HG02759 (cell line): ENCODE measurements around the gene CEP112.
A peak's percentile ranks its signal among the peaks of the same experiment; 100 is the strongest.

Experiments used
- ATAC-seq: cut with Tn5 transposase; IDR thresholded peaks from one replicate; pipeline ENCODE4 v1.9.1; 2021; ENCODE audit warnings: mild to moderate bottlenecking, moderate library complexity; ENCODE audit not compliant: unreplicated experiment

CEP112 gene

DNA sequence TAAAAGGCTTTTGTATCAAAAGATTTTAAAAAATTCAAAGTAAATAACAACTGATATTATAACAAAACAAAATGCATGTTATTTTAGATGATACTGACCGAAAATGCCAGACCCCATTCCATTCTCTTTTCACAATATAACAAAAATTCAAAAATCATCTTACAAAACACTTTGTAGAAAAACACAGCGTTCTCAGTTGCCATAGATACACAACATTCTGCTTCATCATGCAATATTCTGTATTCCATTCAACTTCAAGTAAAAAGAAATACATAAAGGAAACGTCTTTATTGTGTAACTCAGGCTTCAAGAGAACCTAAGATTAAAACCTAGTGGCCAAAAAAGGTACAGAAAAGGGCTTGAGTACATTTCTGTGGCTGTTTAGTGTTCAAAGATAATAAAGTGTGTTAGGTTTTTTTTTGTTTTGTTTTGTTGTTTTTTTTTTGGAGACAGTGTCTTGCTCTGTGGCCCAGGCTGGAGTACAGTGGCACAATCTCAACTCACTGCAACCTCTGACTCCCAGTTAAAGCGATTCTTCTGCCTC is 250.5 kb downstream of the CEP112 start:
- no peak for ATAC-seq

DNA sequence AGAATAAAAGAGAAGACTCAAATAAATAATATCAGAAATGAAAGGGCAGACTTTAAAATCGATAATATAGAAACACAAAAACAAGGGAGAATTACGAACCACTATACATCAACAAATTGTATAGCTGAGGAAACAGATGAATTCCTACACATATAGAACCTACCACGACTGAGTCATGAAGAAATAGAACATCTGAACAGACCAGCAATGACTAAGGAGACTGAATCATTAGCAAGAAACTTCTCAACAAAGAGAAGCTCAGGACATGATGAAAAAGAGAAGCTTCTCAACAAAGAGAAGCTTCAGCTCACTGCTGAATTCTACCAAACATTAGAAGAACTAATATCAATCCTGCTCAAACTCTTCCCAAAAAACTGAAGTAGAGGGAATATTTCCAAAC is 255.9 kb downstream of the CEP112 start:
- ATAC-seq, result no peak

DNA sequence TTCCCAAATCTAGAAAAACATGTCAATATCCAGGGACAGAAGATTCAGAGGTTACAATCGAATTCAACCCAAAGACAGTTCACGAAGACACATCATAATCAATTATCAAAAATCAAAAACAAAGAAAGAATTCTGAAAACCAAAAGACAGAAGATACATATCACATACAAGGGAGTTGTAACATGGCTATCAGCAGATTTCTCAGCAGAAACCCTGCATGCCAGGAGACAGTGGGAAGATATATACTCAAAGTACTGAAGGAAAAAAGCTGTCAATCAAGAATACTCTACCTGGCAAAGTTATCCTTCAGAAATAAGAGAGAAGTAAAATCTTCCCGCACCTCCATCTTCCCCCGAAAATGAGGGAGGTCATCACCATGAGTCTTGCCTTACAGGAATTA is 258.6 kb downstream of the CEP112 start:
- no peak for ATAC-seq

DNA sequence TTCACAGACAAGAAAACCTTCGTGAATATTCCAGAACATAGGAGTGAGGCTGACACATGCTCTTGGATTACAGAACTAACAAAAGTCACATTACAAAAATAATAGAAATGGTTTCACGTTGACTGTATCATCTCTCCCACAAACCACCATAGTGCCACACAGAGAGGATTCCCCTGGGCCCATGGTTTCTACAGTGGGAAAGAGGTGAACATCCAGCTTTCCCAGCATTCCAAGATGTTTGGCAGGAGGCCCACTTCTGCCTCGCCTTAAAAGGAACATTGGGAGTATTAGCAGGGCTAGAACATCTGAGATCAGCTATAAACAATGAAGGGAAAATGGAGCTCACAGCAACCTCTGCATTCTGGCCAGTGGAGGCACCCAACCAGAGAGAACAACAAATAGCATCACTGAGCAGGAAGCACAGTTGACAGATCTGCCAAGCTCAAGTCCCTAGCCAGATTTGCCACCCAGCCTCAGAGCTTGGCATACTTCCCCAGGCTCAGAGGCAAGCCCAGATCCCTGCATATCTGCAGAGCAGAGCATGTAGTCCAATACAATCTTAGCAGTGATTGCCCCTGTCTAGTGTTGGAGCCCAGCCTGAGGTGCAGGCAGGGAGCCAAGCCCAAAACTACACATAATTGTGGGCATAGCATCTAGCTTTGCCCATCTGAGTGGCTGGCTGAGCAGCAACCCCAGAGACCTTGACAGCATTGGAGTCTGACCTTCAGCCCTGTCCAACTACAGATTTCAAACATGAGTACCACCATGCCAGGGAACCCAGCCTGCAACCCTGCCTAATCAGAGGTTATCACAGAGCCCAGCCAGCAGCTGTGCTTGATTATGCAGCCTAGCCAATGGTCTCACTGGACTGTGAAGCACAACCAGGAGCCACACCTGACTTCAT is 260.4 kb downstream of the CEP112 start:
- ATAC-seq, result no peak

DNA sequence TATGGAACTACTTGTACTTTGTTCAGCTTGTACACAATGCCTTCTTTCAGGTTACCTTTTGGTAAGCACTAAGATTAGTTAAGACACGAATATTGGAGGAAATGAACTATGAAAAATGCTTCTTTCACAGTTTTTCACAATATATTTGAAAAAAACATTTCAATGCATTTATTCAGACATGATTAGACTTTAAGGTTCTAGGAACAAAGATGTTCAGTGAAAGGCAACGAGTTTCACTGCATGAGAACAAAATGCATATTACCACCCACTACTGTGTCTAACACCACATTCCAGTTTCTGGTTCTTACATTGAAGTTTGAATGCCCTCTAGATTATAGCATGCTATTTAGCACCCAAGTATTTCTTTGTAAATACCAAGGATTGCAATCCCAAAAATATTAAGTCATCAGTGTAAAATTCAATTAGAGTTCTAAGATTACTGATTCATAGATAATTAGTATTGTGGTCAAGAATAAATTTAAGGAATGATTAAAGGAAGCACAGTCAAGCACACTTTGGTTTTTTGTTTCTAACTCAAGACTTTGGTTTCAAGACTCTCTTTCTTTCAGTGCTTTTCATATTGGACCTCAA is 261.7 kb downstream of the CEP112 start:
- ATAC-seq, result no peak

DNA sequence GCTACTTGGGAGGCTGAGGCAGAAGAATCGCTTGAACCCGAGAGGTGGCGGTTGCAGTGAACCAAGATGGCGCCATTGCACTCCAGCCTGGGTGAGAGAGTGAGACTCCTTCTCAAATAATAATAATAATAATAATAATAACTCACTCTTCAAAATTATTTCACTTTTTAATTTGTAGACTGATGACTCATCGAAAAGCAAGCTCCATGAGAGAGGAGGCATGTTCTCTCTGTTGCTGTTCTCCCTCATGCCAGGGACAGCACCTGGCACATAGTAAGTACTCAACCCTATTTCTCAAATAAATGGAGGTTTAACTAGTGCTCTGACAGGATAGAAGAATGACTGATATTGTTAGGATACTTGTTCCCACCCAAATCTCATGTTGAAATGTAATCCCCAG is 265.3 kb downstream of the CEP112 start:
- no peak for ATAC-seq

DNA sequence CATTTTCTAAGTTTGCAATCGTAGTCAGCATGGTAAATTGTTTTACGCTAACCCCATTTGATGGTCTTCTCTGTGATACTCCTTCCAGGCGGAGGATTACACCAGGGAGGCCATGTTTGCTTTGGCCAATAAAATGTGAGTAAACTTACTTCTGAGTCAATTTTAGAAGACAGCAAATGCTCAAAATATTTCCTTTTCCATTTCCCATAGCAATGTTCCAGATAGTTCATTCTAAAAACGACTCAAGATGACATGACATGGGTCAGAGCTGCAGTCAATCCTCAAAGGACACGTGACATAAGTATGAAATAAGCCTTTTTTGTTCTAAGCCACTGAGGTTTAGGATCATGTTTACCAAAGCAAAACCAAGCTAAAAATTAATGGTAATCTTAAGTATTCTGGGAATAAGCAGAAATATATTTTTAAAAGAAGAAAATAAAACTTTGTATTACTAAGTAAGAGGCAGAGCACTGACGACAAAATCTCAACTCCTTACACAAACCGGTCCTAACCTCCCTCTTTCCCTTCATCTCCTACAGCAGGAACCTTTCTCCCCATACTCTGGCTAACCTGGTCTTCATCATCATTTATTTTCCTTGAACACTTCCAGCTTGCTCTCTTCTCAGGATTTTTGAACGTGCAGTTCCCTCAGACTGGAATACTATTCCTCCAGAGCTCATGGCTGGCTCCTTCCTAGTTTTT is 266.2 kb downstream of the CEP112 start:
- no peak for ATAC-seq

DNA sequence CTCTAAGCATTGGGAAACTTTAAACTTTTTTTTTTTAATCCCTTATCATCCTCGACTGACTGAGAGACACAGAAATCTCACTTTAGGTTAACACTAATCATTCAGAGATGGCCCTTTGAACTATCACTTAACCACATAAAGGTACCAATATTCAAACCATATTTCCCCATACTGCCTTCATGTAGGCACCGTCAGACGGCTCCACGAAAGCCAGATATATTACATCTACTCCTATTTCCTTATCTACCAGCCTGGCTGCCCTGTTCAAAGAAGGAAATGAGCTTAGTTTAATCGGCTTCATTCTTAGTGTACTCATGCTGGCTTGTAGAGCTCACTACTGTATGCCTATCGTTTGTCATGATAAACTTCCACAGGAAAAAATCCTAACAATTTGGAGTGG is 270.9 kb downstream of the CEP112 start:
- no peak for ATAC-seq

DNA sequence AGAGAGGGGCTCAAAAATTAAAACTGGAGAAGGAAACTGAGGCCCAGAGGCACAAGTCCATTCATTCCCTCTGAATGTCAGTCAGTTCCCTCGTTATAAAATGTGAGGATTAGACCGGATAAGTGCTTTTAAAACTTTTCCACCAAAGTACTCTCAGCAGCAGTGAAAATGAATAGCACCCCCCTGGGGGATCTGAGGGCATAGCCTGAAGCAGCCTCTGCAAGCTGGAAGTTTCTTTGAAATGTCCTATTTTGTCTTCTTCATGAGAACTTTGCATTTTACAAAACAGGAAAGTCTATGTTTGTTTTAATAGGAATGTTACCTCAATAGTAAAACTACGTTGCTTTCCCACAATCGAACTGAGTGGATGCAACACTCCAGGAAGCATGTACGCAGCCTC is 273.0 kb downstream of the CEP112 start:
- ATAC-seq, result no peak

DNA sequence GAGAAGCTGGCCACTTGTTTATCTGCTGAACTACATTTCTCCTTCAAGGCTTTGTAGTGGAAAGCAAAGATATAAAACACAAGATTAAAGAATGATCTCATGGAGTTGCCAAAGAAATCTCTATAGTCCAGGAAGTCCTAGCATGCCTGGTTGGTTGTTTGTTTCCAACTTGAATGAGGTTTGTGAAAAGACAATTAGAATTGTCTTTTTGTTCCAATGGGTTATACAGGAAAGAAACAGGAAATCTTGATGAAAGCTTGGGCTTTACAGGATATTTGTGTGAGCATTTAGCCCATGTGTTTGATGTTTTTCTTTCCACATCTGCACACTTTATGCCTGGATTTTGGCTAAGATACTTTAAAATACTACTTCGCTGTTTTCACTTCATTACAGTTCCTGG is 273.4 kb downstream of the CEP112 start:
- ATAC-seq, result no peak

DNA sequence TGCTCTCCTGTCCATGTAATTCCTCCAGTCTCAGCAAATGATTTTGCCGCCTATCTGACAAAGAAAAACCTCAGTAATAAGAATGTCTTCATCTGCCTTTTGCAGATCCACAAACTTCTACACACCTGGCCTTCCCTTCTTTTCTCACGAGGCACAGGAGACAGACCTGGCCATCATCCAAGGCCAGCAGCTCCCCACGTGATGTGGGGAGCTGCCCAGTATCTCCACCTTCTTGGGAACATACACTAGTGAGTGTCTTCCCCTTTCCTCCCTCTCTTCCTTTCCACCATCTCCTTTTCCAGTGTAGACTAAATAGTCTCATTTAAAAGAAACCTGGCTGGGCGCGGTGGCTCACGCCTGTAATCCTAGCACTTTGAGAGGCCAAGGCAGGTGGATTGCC is 274.4 kb downstream of the CEP112 start:
- ATAC-seq, result no peak

DNA sequence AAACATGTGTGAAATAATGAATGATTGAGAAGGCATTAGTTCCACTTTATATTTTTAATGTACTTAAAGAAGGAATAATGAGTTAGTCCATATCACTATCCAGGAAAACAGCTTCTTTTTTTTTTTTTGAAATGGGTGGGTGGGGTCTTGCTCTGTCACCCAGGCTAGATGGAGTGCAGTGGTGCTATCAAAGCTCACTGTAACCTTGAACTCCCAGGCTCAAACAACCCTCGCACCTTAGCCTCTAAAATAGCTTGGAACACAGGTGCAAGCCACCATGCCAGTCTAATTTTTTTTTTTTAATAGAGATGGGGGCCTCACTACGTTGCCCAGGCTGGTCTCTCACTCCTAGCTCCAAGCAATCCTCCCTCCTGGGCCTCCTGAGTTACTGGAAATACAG is 275.5 kb downstream of the CEP112 start:
- ATAC-seq, result no peak

DNA sequence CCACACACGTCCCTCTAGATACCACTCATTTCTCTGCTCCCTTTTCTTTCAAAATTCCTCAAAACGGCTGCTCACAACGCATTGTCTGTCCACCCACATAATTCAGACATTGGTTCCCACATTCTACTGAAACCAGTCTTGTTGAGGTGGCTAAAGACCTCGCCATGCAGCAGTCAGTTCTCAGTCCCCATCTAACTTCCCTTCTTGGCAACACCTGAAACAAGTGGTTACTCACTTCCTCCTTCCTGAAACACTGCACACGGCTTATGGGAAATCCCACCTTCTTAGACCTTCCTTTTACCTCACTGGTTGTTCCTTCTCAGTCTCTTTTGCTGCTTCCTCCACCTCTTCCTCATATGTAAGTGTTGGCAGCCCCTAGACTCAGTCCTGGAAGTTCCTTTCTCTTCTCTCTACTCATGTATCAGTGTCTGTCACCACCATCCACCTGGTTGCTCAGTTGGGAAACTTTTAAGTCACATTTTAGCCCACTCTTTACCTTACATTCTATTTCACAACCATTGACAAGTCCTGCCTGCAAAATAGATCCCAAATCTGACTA is 277.1 kb downstream of the CEP112 start:
- ATAC-seq, result peak; percentile 97

DNA sequence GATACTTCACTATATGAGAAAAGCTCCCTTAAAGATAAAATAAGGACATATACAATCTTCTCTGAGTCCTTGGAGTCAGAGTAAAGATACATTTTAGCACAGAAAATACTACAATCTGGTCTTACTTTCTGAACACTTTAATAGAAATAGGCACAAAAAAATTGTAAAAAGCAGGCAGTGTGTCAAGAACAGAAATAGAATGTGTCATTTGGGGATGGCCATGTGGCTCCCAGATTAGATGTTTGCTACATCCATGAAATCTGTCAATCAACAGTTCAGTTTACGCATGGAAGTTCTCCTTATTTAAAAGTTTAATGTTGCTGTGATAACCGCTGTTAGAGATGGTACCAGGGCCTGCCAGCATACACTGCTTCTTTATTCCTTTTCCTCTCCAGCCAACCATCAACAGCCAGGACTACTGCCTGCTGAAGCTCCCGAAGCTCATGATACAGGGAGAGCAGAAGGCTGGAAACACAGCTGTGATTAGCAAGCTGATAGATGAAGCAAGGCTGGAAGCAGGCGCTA is 278.5 kb downstream of the CEP112 start:
- no peak for ATAC-seq

DNA sequence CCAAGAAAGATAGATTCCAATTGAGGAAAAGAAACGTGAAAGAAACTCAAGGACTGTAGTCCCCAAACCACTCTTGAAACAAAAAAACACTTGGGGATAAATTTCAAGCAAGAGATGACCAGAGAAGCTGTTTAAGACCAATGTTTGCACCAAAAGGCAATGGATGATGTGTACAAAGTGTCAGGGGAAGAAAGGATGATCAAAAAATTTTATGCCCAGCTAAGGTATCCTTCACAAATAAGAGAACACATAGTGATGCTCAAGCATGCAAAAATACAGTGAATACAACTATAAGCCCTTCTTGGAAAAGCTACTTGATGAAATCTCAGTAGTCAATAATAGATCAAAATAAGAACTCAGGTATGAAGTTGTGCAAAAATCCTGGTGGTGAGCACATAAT is 281.1 kb downstream of the CEP112 start:
- ATAC-seq, result no peak

DNA sequence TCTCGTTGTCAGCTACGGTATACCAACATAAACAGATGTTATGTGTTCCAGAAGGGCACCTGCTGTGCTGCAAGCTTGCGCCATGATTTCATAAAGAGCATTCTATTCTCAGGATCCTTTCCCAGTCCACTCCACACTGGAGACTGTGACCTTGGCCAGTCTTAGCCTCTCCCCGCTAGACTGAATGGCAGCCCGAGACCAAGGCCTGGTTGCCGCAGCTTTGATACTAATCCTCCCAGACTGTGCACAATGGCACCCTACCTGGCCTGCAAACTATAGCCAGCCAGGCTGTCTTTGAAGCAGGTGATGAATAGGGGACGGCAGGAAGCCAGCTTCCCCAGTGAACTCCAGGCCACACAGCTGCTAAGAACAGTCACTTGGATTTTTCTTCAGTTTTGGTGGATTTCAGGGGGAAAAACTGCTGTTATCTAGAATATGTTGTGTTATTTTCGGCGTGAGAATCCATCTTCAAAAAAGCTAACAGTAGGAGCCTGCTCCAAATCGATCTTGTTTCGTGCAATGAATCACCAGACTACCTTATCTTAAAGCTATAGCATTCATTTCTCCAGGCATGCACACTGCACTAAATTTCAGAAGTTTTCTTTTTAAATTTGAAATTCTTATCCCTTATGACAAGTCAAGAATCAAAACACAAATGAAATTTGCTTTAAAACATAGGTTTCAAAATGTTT is 289.0 kb downstream of the CEP112 start:
- ATAC-seq, result no peak

DNA sequence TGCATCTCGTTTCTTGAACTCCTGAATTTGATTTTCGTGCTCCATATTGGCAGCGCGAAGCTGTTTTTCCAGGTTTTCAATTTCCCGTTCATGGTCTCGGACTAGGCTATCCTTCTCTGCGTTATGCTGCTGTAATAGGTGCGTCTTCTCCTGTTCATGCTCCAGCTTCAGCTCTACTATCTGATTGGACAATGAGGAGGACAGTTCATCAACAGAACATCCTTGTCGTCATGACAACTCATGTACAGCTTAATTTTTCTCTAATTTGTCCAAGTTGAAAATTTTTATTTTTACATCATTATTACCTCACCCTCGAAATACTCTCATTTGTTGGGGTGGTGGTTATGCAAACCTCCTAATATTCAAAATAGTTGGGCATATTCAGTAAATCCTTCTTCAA is 289.8 kb downstream of the CEP112 start:
- ATAC-seq, result no peak

DNA sequence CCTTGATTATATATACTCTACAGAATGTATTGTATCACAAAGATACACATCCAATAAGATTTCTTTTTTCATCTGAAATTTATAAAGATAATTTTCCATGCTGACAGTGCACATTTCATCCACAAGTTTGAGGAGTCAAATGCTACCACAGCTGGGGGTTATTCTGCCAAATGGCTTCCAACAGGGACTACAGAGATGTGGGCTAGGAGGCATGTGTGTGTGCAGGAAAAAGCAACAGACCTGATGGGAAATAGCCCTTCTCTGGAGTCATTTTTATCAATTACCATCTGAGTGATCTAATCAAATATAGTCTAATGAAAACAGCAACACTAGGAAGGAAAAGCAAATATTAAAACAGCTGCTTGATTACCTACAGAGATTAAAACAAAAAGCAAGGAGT is 290.5 kb downstream of the CEP112 start:
- no peak for ATAC-seq

DNA sequence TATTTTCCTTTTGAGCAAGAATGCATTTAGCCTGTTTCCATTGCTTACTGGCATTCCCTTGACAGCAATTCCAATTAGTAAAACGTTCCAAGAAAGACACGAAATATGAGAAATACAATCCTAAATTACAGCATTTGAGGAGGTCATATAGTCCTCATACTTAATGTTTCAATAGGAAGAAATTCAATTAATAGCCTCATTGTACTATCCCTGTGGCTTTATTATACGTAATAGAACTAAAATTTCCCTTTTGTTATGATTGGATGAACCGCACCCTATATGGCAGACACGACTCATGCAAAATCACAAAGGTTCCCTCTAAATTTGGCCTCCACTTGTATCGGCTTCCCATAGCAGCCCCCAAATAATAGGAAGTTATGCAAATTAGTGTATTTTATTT is 291.7 kb downstream of the CEP112 start:
- no peak for ATAC-seq

DNA sequence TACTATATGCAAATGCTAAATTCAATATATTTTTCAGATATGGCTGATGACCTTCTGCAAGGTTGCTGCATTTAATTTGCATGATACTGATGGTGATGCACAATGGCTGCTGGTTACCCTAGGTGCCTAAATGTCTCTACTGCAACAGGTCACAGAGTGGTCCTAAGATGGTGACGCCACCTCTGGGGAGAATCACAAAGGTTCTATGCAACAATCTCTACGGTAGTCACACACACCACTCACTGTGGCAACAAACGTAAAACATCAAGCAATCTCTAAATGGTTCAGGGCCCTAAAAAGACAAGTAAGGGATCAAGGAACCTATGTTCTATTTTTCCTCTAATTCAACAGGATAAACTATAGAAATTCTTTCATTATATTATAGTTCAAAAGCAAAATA is 293.3 kb downstream of the CEP112 start:
- no peak for ATAC-seq

DNA sequence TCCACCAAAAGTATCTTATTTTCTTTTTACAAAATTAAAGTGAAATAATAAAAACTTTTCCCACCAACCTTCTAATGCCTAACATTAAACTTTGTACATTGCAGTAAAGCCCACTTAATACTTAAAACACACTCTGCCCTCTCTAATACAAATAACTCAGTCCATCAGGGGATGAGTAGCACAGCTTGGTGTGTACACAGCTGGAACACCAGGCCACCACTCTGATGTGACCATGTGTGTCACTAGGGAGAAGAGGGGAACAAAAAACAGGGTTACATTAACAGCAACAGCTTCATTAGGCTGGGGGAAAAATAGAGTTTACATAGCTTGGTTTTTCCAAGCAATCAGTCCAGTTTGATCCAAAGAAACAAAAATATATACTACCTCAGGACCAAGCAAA is 295.0 kb downstream of the CEP112 start:
- ATAC-seq, result no peak
